Endothelial cell of umbilical vein (primary cell): ENCODE data around the gene ADIRF. TPM values are rescaled to one million over a fixed set of nuclear protein-coding genes. Genes with fewer than 3 reads are reported as not detected.

Source experiments
- BruUV-seq: library from RNA; stranded (reverse); fragments of 400-500 nt; replicated peaks from 2 replicates; lab custom pipeline; 2021; lab: Mats Ljungman, UMichigan
- CTCF ChIA-PET: fragments of 300-600, 350-600 bp; sonication (Branson Sonifier 250); formaldehyde crosslinking; loops from one replicate; lab custom pipeline; 2021; ENCODE audit warnings: antibody characterized with exemption, inconsistent platforms; lab: Charles Lee
- POLR2A ChIA-PET: fragments of 300-600, 350-600 bp; sonication (Branson Sonifier 250); formaldehyde crosslinking; loops from one replicate; lab custom pipeline; 2021; ENCODE audit warnings: antibody characterized with exemption, inconsistent platforms; lab: Charles Lee
- DNase-seq: peaks from one replicate; pipeline ENCODE4 v3.0.0-alpha.2; 2011; ENCODE audit warnings: low read depth, low spot score
- FAIRE-seq: peaks from 2 replicates; lab custom pipeline; 2011; peaks lifted over from hg19 to GRCh38; lab: Jason Lieb, UNC
- H2AFZ ChIP-seq: 2 replicates; pipeline ENCODE4 v1.6.0; 2012; ENCODE audit warnings: low read depth, low read length, control low read depth, inconsistent platforms
- H3K27ac ChIP-seq: 2 replicates; pipeline ENCODE4 v1.5.1; 2011; ENCODE audit warnings: low read depth, mild to moderate bottlenecking, control low read depth, low read length, moderate library complexity; ENCODE audit not compliant: insufficient read depth
- H3K27me3 ChIP-seq, 2 experiments: 2 replicates each; pipeline versions ENCODE4 v1.6.0 to v1.6.1; 2011; ENCODE audit warnings: low read length in 2 of 2, mixed read lengths in 1 of 2; ENCODE audit not compliant: control insufficient read depth in 2 of 2, insufficient read depth in 2 of 2
- H3K36me3 ChIP-seq, 2 experiments: 2 replicates in 1 of 2; 3 replicates in 1 of 2; pipeline ENCODE4 v1.5.1; 2011; ENCODE audit warnings: low read length in 2 of 2, mild to moderate bottlenecking in 1 of 2, moderate library complexity in 1 of 2; ENCODE audit not compliant: control insufficient read depth in 2 of 2, insufficient read depth in 2 of 2; ENCODE audit errors: extremely low read depth in 1 of 2
- H3K4me1 ChIP-seq: 3 replicates; pipeline ENCODE4 v1.5.1; 2011; ENCODE audit warnings: mild to moderate bottlenecking, low read length; ENCODE audit not compliant: control insufficient read depth, insufficient read depth; ENCODE audit errors: extremely low read depth
- H3K4me2 ChIP-seq: 2 replicates; pipeline ENCODE4 v1.6.1; 2011; ENCODE audit warnings: low read length, control low read depth, mixed read lengths; ENCODE audit not compliant: insufficient read depth
- H3K4me3 ChIP-seq, 3 experiments: fragments of 200-600 bp in 1 of 3; sonication (generic), shearing (Covaris generic) in 1 of 3; replicated peaks in 1 of 3; 2 replicates each; pipeline ENCODE4 v1.5.1; 2011 to 2016; ENCODE audit warnings: control low read depth in 3 of 3, low read length in 3 of 3, mild to moderate bottlenecking in 2 of 3, inconsistent platforms in 1 of 3, low read depth in 1 of 3, moderate library complexity in 1 of 3; ENCODE audit not compliant: insufficient read depth in 1 of 3
- H3K79me2 ChIP-seq: 2 replicates; pipeline ENCODE4 v1.6.0; 2012; ENCODE audit warnings: low read length, inconsistent platforms; ENCODE audit not compliant: control insufficient read depth, insufficient read depth
- H3K9ac ChIP-seq: replicated peaks from 2 replicates; pipeline ENCODE3; 2011; ENCODE audit warnings: low read length, control low read depth; ENCODE audit not compliant: insufficient read depth; ENCODE audit errors: extremely low read depth
- H3K9me1 ChIP-seq: replicated peaks from 3 replicates; pipeline ENCODE4 v1.6.0; 2011; ENCODE audit warnings: mild to moderate bottlenecking, low read length; ENCODE audit not compliant: control insufficient read depth, insufficient read depth; ENCODE audit errors: extremely low read depth
- H3K9me3 ChIP-seq: replicated peaks from 2 replicates; pipeline ENCODE4 v1.5.1; 2012; ENCODE audit warnings: low read length, inconsistent platforms; ENCODE audit not compliant: control insufficient read depth, insufficient read depth
- H4K20me1 ChIP-seq: replicated peaks from 2 replicates; pipeline ENCODE3; 2011; ENCODE audit warnings: mild to moderate bottlenecking, low read length; ENCODE audit not compliant: control insufficient read depth, insufficient read depth; ENCODE audit errors: extremely low read depth
- GATA2 ChIP-seq: IDR thresholded peaks from 2 replicates; pipeline ENCODE4 v1.7.0; 2011; ENCODE audit warnings: low read depth, mild to moderate bottlenecking, moderate library complexity, mixed read lengths, low read length; ENCODE audit not compliant: insufficient read length, insufficient read depth
- MYC ChIP-seq: IDR thresholded peaks from one replicate; pipeline ENCODE4 v1.6.1; 2011; ENCODE audit warnings: mild to moderate bottlenecking, low read depth, low read length
- POLR2A ChIP-seq: IDR thresholded peaks from 2 replicates; pipeline ENCODE4 v1.6.1; 2012; ENCODE audit warnings: low read depth, mild to moderate bottlenecking, control low read depth, low read length
- POLR2AphosphoS5 ChIP-seq: IDR thresholded peaks from 2 replicates; pipeline ENCODE4 v1.6.1; 2012; ENCODE audit warnings: low read depth, mild to moderate bottlenecking, control low read depth, low read length, moderate library complexity; ENCODE audit not compliant: insufficient read depth
- dilution Hi-C: fragments of 300-500 bp; cut with MboI; formaldehyde crosslinking; loops from one replicate; pipeline ENCODE4 v1.15.0; 2019; ENCODE audit warnings: low sequenced_read_pairs; ENCODE audit not compliant: extremely low pct_ligation_motif_present
- intact Hi-C: fragments of 100-400 bp; cut with micrococcal nuclease; formaldehyde crosslinking; loops from one replicate; pipeline ENCODE4 v1.10.0; 2022
- polyA plus RNA-seq, 4 experiments: library from polyadenylated mRNA; depleted of rRNA in 3 of 4; stranded (reverse) in 3 of 4; unstranded in 1 of 4; fragments of >200 nt; gene quantifications; 2 replicates each; pipeline versions ENCODE4 v1.2.1 to v1.2.3, GENCODE V29; 2011 to 2012; ENCODE audit warnings: missing spikeins in 1 of 4
- total RNA-seq: library from RNA; stranded (reverse); gene quantifications from 2 replicates; pipeline ENCODE4 v1.2.3, GENCODE V29; 2021
- TF ChIP-seq, protein P1 (sequence below): IDR thresholded peaks from 2 replicates; pipeline ENCODE4 v1.6.1; 2011; ENCODE audit not compliant: insufficient read depth, insufficient read length

The ADIRF gene
- total and polyA plus RNA-seq, 2 donors (not counting 3 experiments of a cell fraction or from before 2014, with no cell fraction given), result 3.7 to 4.4 TPM

- ChIA-PET POLR2A (interaction anchor here (0.6 kb wide), 1 partner anchor 11 kb away, joined by 10 read pairs; no protein-coding TSS in a partner anchor), CTCF (interaction anchor here (7.1 to 8.7 kb wide), 2 partner anchors 13 kb away, joined by 110 to 325 read pairs; partner anchors contain the start of gene ADIRF)
- Histone ChIP-seq H3K27ac (peak overlapping the region; percentile 71), H4K20me1 (no peaks in the 10 kb centered on the region), H3K36me3 (no peaks in the 10 kb centered on the region), H3K4me1 (peaks cover 61% of the 10 kb centered on the region), H3K9me1 (no peaks in the 10 kb centered on the region), H3K4me2 (peak overlapping the region; percentile 70), H3K4me3 (peak overlapping the region; percentile 4 to 81 (median 65)), H3K27me3 (no peaks in the 10 kb centered on the region), H3K9ac (peak overlapping the region; percentile 54), H3K79me2 (peaks cover 76% of the 10 kb centered on the region), H3K9me3 (no peaks in the 10 kb centered on the region), H2AFZ (no peak overlapping the region)
- BruUV-seq, result TSS peak; percentile 1
- intact Hi-C loops (loop anchor here (1.0 to 10.0 kb wide), 3 partner anchors 11 to 1930 kb away; partner anchors contain the start of gene STAMBPL1), dilution Hi-C loops (no loop called here)
- FAIRE-seq, result no peak
- TF ChIP-seq POLR2AphosphoS5 (no peak), POLR2A (no peak), GATA2 (no peak), MYC (no peak)
- peak; percentile 37 for DNase-seq
Measured at GRCh38 chr10:86954681-86955500, 13.4 kb upstream of the ADIRF start.

- ChIA-PET POLR2A (no interaction called here), CTCF (interaction anchor here (0.7 to 8.7 kb wide), 3 partner anchors 12 to 126 kb away, joined by 3 to 325 read pairs (median 110); partner anchors contain the start of gene ADIRF)
- Histone ChIP-seq H4K20me1 (no peaks in the 10 kb centered on the region), H3K9me1 (no peaks in the 10 kb centered on the region), H2AFZ (no peak overlapping the region), H3K79me2 (peaks cover 71% of the 10 kb centered on the region), H3K4me2 (peak overlapping the region; percentile 70), H3K9me3 (no peaks in the 10 kb centered on the region), H3K27ac (peak overlapping the region; percentile 57), H3K4me1 (peaks cover 66% of the 10 kb centered on the region), H3K9ac (peak overlapping the region; percentile 54), H3K27me3 (no peaks in the 10 kb centered on the region), H3K4me3 (peak overlapping the region; percentile 32 to 81 (median 65)), H3K36me3 (no peaks in the 10 kb centered on the region)
- dilution Hi-C loops (no loop called here), intact Hi-C loops (loop anchor here (2.0 to 10.0 kb wide), 3 partner anchors 15 to 1929 kb away; partner anchors contain the start of gene STAMBPL1)
- DNase-seq, result peak; percentile 38
- peak; percentile 92 for FAIRE-seq
- no TSS peak for BruUV-seq
- TF ChIP-seq POLR2A (peak; percentile 65), MYC (peak; percentile 50), POLR2AphosphoS5 (peak; percentile 67)
- TF ChIP-seq, protein P1, sequence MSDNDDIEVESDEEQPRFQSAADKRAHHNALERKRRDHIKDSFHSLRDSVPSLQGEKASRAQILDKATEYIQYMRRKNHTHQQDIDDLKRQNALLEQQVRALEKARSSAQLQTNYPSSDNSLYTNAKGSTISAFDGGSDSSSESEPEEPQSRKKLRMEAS, result no peak
Measured at GRCh38 chr10:86955501-86956194, 12.6 kb upstream of the ADIRF start.
